ENCODE data around the gene DUSP7. TPM values are rescaled to one million over a fixed set of nuclear protein-coding genes. Genes with fewer than 3 reads are reported as not detected.

DUSP7 gene
- total RNA-seq, 6 donors from 2014 or later: 24.1 to 49.1 (median 35.3) TPM

DNA sequence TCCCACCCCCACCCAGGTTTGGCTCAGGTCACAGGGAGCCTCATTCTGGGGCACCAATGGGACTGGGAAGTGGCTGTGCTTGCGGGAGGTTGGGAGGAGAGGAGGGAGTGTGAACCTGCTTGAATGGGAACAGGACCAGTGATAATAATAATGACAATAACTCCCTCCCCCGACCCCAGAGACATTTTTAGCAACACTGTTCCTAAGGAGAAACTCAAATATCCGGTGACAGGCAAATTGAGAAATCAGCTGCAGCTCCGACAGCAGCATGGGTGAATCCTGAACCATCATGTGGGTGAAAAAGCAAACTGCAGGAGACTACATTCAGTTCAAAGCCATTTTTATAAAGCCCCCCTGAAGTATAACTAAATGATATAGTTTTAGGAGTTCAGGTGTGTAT is 49.1 kb downstream of the DUSP7 start:
- ATAC-seq (ENCODE audit: low FRiP score in 2 of 2) (no peak), DNase-seq (no peak)
- TF ChIP-seq POLR2A (IDR thresholded peaks at IDR 0.05): no peak
- no peak for TF ChIP-seq POLR2AphosphoS5 (IDR thresholded peaks at IDR 0.05)
- TF ChIP-seq, protein P1, sequence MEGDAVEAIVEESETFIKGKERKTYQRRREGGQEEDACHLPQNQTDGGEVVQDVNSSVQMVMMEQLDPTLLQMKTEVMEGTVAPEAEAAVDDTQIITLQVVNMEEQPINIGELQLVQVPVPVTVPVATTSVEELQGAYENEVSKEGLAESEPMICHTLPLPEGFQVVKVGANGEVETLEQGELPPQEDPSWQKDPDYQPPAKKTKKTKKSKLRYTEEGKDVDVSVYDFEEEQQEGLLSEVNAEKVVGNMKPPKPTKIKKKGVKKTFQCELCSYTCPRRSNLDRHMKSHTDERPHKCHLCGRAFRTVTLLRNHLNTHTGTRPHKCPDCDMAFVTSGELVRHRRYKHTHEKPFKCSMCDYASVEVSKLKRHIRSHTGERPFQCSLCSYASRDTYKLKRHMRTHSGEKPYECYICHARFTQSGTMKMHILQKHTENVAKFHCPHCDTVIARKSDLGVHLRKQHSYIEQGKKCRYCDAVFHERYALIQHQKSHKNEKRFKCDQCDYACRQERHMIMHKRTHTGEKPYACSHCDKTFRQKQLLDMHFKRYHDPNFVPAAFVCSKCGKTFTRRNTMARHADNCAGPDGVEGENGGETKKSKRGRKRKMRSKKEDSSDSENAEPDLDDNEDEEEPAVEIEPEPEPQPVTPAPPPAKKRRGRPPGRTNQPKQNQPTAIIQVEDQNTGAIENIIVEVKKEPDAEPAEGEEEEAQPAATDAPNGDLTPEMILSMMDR (IDR thresholded peaks at IDR 0.05): no peak
- no peak for TF ChIP-seq EP300 (IDR thresholded peaks at IDR 0.05)
- Histone ChIP-seq H3K9me3 (no peaks in the 10 kb centered on the region), H3K27me3 (no peaks in the 10 kb centered on the region), H3K27ac (peak overlapping the region in 2 of 4 donors; percentile 30 to 76), H3K36me3 (no peaks in the 10 kb centered on the region), H3K4me3 (no peak overlapping the region), H3K4me1 (peaks cover 18 to 29% (median 23%) of the 10 kb centered on the region in 4 donors)
- whole genome bisulfite sequencing, 2 donors: 68 to 69% methylated on average over 4 of the region's 4 CpGs

DNA sequence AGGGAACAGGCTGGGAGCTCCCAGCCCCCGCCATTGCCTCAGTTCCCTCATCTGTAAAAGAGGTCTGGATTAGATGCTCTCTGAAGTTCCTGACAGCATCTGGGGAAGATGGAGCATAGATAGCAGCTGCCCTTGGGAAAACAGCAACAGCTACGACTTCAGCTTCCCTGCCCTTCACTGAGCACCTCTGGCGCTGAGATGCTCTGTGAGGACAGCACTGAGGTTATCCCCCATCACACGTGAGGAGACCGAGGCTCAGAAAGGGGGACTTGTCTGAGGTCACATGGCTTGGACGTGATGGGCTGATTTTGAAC is 49.6 kb downstream of the DUSP7 start:
- Histone ChIP-seq H3K27me3 (no peaks in the 10 kb centered on the region), H3K4me3 (no peak overlapping the region), H3K4me1 (peaks cover 15 to 30% (median 21%) of the 10 kb centered on the region in 4 donors), H3K27ac (peak overlapping the region in 2 of 4 donors; percentile 76 to 86), H3K36me3 (no peaks in the 10 kb centered on the region), H3K9me3 (no peaks in the 10 kb centered on the region)
- 87% methylated on average over 6 of the region's 6 CpGs; no CpG with 5 or more reads in 1 of the 2 donors for WGBS, 2 donors
- ATAC-seq (ENCODE audit: low FRiP score in 2 of 2): no peak
- DNase-seq: no peak
- TF ChIP-seq EP300 (IDR thresholded peaks at IDR 0.05): no peak
- TF ChIP-seq POLR2A (IDR thresholded peaks at IDR 0.05): no peak
- no peak for TF ChIP-seq POLR2AphosphoS5 (IDR thresholded peaks at IDR 0.05)
- TF ChIP-seq, protein P1 (IDR thresholded peaks at IDR 0.05): no peak

GRCh38 chr3:52006017-52006819 is 50.2 kb downstream of the DUSP7 start:
- ATAC-seq (ENCODE audit: low FRiP score in 2 of 2): no peak
- no peak overlapping the region for H3K4me3 ChIP-seq
- no peaks in the 10 kb centered on the region for H3K27me3 ChIP-seq
- TF ChIP-seq POLR2A (IDR thresholded peaks at IDR 0.05): no peak
- TF ChIP-seq, protein P1 (IDR thresholded peaks at IDR 0.05): no peak
- TF ChIP-seq POLR2AphosphoS5 (IDR thresholded peaks at IDR 0.05): no peak
- no peak for TF ChIP-seq EP300 (IDR thresholded peaks at IDR 0.05)
- peak overlapping the region; percentile 71 to 86 (median 78) for H3K27ac ChIP-seq
- WGBS, 2 donors: 30 to 40% methylated on average over 2 to 6 of the region's 8 CpGs
- no peaks in the 10 kb centered on the region for H3K9me3 ChIP-seq
- no peaks in the 10 kb centered on the region for H3K36me3 ChIP-seq
- H3K4me1 ChIP-seq: peaks cover 19 to 35% (median 26%) of the 10 kb centered on the region in 4 donors
- no peak for DNase-seq

DNA sequence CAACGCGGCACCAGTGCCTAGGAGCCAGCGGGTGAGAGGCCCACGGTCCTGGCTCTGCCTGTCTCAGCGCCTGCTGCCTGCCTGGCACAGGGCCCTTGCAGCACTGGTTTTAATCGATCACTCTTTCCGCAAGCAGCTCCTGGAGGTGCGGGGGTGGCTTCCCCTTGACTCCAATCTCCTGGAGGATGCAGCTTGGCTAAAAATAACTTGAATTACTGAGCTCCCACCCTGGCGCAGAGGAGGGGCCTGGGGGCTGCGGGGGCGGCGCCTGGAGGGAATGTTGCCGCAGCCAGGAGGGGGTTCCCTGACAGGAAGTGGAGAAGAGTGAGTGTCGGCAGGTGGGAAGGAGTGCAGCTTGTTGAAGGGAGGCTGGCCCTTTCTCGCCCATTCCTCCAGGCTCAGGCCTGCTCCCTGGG is 50.8 kb downstream of the DUSP7 start:
- ATAC-seq (ENCODE audit: low FRiP score in 2 of 2): peak; percentile 5 to 21
- TF ChIP-seq, protein P1 (IDR thresholded peaks at IDR 0.05): peak in 1 of 6 experiments; percentile 3
- no peak for TF ChIP-seq POLR2A (IDR thresholded peaks at IDR 0.05)
- TF ChIP-seq EP300 (IDR thresholded peaks at IDR 0.05): no peak
- TF ChIP-seq POLR2AphosphoS5 (IDR thresholded peaks at IDR 0.05): peak in 1 of 2 donors; percentile 7
- 21 to 32% methylated on average over 5 to 15 of the region's 15 CpGs for WGBS, 2 donors

More for the DNA sequence above, 50.8 kb downstream of the DUSP7 start:
- Histone ChIP-seq H3K9me3 (no peaks in the 10 kb centered on the region), H3K36me3 (no peaks in the 10 kb centered on the region), H3K27ac (peak overlapping the region; percentile 71 to 86 (median 78)), H3K4me3 (no peak overlapping the region), H3K4me1 (peaks cover 19 to 36% (median 26%) of the 10 kb centered on the region in 4 donors), H3K27me3 (no peaks in the 10 kb centered on the region)
- peak in 1 of 2 donors; percentile 85 for DNase-seq
